Right lobe of liver (tissue), 4 donors: ENCODE results near the gene EDC3.

Source experiments
- POLR2A ChIP-seq: fragments of 450-650 bp; IDR thresholded peaks from one replicate; pipeline ENCODE4 v1.6.1; 2017; ENCODE audit warnings: antibody characterized with exemption, mild to moderate bottlenecking
- TF ChIP-seq, protein P1 (sequence below), 4 donors: fragments of 200-600 bp in 3 of 4; fragments of 450-650 bp in 1 of 4; IDR thresholded peaks; one replicate each; pipeline versions ENCODE4 v1.5.1 to v1.8.0; 2016 to 2022; ENCODE audit warnings: antibody characterized with exemption in 4 of 4, mild to moderate bottlenecking in 2 of 4
- donor health status: DM: no; HTN: no; CAD: no.
- donor health status: DM: no; HTN: no; CAD: no.
- donor health status: DM: no; HTN: yes; CAD: no.

DNA sequence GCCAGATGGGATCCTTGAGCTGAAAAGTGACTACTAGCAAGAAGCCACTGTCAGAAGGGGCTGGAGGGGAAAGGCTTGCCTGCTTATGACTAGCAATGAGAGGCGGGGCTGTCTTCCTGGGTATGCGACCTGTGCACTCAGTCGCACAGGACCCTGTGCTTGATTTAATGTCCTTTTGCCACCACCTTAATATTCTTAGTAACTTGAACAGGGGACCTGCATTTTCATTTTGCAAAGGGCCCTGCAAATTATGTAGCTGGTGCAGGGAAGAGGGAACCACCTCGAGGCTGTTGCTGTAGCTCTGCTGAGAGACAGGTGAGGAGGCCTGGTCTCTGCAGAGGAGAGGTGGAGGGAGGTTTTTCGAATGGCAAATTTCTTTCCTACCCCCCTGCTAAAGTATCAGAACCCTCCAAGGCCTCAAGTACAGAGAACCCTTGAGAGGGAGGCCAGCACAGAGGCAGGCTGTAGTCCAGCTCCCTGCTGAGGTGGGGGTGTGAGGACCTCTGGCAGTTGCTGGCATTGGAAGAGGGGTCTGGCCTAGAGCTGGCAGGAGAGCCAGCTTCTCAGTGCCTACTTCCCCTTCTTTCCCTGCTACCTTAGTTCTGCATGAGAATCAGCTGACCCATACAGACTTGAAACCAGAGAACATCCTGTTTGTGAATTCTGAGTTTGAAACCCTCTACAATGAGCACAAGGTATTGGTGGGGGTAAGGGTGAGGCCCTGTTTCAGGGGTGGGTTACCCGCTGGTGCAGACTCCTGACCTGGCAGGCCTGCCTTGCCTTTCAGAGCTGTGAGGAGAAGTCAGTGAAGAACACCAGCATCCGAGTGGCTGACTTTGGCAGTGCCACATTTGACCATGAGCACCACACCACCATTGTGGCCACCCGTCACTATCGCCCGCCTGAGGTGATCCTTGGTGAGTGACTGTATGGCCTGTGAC, 68.8 kb downstream of the EDC3 start:
- TF ChIP-seq, protein P1, sequence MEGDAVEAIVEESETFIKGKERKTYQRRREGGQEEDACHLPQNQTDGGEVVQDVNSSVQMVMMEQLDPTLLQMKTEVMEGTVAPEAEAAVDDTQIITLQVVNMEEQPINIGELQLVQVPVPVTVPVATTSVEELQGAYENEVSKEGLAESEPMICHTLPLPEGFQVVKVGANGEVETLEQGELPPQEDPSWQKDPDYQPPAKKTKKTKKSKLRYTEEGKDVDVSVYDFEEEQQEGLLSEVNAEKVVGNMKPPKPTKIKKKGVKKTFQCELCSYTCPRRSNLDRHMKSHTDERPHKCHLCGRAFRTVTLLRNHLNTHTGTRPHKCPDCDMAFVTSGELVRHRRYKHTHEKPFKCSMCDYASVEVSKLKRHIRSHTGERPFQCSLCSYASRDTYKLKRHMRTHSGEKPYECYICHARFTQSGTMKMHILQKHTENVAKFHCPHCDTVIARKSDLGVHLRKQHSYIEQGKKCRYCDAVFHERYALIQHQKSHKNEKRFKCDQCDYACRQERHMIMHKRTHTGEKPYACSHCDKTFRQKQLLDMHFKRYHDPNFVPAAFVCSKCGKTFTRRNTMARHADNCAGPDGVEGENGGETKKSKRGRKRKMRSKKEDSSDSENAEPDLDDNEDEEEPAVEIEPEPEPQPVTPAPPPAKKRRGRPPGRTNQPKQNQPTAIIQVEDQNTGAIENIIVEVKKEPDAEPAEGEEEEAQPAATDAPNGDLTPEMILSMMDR (IDR thresholded peaks at IDR 0.05), result no peak
- no peak for TF ChIP-seq POLR2A
